Diencephalon (tissue), 1 donor: ENCODE measurements around the gene FOXP1. TPM values are rescaled to one million over a fixed set of nuclear protein-coding genes. Genes with fewer than 3 reads are reported as not detected.

Source experiments
- small RNA-seq: library from RNA; depleted of rRNA; stranded (forward); fragments of <200 nt; gene quantifications from one replicate; pipeline ENCODE3, GENCODE V24; 2014
- total RNA-seq: library from RNA; depleted of rRNA; stranded (reverse); fragments of >200 nt; gene quantifications from one replicate; pipeline ENCODE4 v1.2.3, GENCODE V29; 2014

FOXP1 gene
- 178 TPM for total RNA-seq

GRCh38 chr3:71583566-71584393 is at the start of gene FOXP1:
Gene FOXP1, minus strand, starts transcription at chr3:71583728. Its CDS starts 385,347 bp downstream, at chr3:71198381.

Small RNAs within 50 kb of the gene (small RNA-seq; reads per million reads assigned to genes)
- gene MIR1284: 0.82 reads per million, percentile 72 among the genes with 10 or more reads in this experiment

Other genes starting within 250 kb of the FOXP1 start
- gene EIF4E3, start 141.7 kb upstream of the FOXP1 start, total RNA-seq: 32.5 TPM
- 42.0 TPM for gene GPR27, start 170.1 kb upstream of the FOXP1 start, total RNA-seq
- 5.5 TPM for gene PROK2, start 201.4 kb upstream of the FOXP1 start, total RNA-seq